Mammary microvascular endothelial cell (primary cell): Measurements from ENCODE around the gene WWTR1. TPM values are rescaled to one million over a fixed set of nuclear protein-coding genes. Genes with fewer than 3 reads are reported as not detected.

Source experiments
- total RNA-seq: library from RNA; depleted of rRNA; stranded (reverse); fragments of >200 nt; gene quantifications from 2 replicates; pipeline ENCODE4 v1.2.3, GENCODE V29; 2015

WWTR1 gene
- 68.7 and 73.6 TPM in 2 replicates for total RNA-seq

DNA sequence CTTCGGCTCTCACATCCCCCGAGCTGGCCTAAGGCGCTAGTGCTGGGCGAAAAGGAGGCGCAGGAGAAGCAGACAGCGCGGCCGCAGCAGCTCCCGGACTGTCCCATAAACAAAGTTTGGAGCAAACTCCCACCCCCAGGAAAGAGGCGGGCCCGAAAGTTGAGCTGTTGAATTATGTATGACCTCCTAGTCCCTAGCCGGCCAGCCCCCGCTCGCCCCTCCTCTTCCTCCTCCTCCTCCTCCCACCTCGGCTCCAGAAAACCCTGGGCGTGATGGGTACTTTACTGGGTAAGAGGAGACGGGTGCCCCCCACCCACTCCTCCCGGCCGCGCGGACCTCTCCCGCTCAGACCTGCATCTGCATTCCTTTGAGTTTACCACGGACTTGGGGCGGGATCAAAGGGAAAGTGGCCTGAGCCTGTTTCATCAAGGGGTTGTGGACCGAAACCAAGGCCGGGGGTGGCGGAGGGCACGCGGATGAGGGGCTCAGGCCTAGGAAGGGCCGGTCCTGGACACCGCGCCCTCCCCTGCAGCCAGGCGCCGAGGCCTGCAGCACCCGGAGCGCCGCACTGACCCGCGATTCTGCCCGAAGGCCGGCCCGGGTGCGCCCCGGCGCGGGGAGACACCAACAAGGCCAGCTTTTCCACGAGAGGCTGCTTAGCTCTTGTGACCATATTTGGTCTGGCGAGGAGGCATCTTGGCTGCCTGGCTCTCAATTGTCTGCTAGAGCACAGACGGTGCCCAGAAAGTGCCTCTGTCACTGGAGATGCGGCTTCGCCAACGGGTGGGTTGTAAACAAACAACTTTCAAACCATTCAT is at the start of gene WWTR1:
TSS of gene WWTR1 (minus strand) at position 100 of the 818 bp plus-strand sequence. CDS start 719 bp downstream, outside the sequence.

DNA sequence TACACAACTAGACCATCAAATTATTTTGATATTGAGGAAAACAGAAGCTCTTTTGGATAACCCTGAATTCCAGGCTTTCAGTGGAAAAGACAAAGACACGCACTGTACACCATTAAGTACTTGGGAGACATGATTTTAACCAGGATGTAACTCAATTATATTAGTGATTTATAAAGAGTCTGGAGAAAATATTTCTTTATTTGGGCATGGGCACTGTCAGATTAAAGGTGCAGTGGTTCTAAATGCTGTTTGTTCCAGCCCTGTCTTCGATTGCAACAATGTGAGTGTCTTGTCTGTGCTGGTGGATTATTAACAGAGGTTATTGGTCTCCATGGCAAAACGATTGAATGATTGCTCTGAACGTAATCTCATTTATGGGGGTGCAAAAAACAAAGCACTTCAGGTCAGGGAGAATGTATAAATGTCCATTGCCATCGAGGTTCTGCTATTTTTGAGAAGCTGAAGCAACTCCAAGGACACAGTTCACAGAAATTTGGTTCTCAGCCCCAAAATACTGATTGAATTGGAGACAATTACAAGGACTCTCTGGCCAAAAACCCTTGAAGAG is 183.5 kb downstream of the WWTR1 start, which contains the start of gene TM4SF4:
TSS of gene TM4SF4 (plus strand) at position 448 of the 568 bp plus-strand sequence. CDS start 181 bp downstream, outside the sequence.

Other genes with a start within 250 kb of the WWTR1 start
- gene TM4SF4, start 183.3 kb downstream of the WWTR1 start, total RNA-seq = not detected in 2 replicates
- gene COMMD2, start 94.5 kb upstream of the WWTR1 start, total RNA-seq = 21.8 and 24.6 TPM in 2 replicates
- not detected in 2 replicates for gene ANKUB1, start 134.5 kb upstream of the WWTR1 start, total RNA-seq
- gene RNF13, start 155.2 kb upstream of the WWTR1 start, total RNA-seq = 25.1 and 31.6 TPM in 2 replicates